ENCODE data around the gene ZNF484.
A peak's percentile ranks its signal among the peaks of the same experiment; 100 is the strongest.
"Not testable (repeated sequence)": the region's sequence is repeated elsewhere in the genome, so short reads cannot be mapped to it uniquely, and the experiment has no call there.

ZNF484 gene

DNA sequence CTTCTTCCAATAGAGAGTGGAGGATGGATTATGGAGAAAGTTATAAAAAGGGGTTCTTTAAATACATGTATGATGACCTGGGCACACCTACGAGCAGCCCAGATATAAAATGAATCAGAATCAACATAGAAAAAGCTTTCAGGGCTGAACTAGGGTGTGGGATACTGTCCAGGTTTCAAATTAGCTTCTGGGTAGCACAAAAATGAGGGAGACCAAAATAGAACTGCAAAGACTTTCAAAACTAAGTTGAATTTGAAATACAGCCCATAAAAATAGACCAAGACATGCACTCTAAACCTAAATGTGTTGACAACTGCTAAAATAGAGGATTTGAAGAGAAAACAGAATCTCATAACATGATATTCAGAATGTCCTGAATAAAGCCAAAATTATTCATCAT is 17.0 kb downstream of the ZNF484 start:
- DNase-seq (ENCODE audit: low spot score): no peak

- no peak for DNase-seq (ENCODE audit: low spot score)
Measured at GRCh38 chr9:92857236-92857635, 20.6 kb downstream of the ZNF484 start.

DNA sequence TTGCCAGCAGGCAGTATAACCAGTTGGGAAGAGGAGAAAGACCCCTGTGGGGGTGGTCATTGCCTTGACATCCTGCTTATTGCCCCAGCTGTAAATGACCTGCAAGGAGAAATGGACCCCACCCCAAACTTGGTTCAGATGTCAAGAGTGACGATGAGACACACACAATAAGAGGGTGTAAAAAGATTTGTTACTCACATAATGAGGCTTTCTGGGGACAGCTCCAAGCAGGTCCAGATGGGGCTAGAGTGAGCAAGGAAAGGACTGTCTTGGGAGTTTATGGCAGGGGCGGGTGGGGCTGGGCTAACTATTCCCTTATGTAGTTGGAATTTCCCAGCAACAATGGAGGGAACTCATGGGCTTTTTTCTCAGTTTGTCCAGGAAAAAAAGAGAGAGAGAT is 24.1 kb downstream of the ZNF484 start:
- DNase-seq (ENCODE audit: low spot score): no peak

GRCh38 chr9:92850898-92851297 is 26.9 kb downstream of the ZNF484 start:
- DNase-seq (ENCODE audit: low spot score): no peak

DNA sequence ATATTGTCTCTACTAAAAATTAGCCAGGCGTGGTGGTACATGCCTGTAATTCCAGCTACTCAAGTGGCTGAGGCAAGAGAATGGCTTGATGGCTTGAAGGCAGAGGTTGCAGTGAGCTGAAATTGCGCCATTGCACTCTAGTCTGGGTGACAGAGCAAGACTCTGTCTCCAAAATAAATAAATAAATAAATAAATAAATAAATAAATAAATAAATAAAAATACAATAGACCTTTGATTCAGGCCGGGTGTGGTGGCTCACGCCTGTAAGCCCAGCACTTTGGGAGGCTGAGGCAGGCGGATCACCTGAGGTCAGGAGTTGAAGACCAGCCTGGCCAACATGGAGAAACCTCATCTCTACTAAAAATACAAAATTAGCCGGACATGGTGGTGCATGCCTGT is 29.1 kb downstream of the ZNF484 start:
- DNase-seq (ENCODE audit: low spot score): not testable (repeated sequence)

GRCh38 chr9:92846662-92847145 is 31.1 kb downstream of the ZNF484 start:
- no peak for DNase-seq (ENCODE audit: low spot score)

GRCh38 chr9:92838411-92838810 is 39.4 kb downstream of the ZNF484 start:
- not testable (repeated sequence) for DNase-seq (ENCODE audit: low spot score)

GRCh38 chr9:92837191-92837590 is 40.6 kb downstream of the ZNF484 start:
- no peak for DNase-seq (ENCODE audit: low spot score)

DNA sequence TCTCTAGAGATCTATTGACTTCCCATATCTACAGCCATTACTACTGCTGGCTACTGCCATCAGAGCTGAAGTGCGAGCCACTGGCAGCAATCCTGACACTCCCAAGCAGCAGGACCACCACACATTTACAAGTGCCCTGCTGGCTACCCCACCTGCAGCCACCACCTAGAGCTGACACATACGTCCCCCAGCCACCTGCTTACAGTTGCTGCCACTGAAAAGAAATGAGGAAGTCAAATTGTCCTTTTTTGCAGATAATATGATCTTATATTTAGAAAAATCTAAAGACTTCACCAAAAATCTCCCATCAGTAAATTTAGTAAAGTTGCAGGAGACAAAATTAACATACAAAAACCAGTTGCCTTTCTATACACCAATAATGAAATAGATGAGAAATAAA is 48.4 kb downstream of the ZNF484 start:
- DNase-seq (ENCODE audit: low spot score): no peak

DNA sequence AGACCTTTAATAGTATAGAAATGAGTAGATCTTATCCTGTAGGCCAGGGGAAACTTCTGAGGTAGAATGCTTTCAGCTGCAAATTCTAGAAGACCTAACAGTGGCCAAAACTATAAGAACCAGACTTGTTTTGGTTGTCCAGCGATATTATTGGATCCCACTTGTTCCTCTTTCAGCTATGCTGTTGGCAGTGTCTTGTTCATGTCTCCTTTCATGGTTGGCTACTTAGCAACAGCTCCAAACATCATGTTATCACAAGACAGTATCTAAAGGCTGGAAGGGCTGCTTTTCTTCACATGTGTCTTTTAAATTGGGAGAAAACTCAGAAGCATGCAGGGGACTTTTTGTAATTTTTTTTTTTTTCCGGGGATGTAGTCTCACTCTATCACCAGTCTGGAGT is 52.8 kb downstream of the ZNF484 start:
- DNase-seq (ENCODE audit: low spot score): peak; percentile 15

- no peak for DNase-seq (ENCODE audit: low spot score)
Measured at GRCh38 chr9:92820964-92821363, 56.9 kb downstream of the ZNF484 start.

- not testable (repeated sequence) for DNase-seq (ENCODE audit: low spot score)
Measured at GRCh38 chr9:92819898-92820297, 57.9 kb downstream of the ZNF484 start.

DNA sequence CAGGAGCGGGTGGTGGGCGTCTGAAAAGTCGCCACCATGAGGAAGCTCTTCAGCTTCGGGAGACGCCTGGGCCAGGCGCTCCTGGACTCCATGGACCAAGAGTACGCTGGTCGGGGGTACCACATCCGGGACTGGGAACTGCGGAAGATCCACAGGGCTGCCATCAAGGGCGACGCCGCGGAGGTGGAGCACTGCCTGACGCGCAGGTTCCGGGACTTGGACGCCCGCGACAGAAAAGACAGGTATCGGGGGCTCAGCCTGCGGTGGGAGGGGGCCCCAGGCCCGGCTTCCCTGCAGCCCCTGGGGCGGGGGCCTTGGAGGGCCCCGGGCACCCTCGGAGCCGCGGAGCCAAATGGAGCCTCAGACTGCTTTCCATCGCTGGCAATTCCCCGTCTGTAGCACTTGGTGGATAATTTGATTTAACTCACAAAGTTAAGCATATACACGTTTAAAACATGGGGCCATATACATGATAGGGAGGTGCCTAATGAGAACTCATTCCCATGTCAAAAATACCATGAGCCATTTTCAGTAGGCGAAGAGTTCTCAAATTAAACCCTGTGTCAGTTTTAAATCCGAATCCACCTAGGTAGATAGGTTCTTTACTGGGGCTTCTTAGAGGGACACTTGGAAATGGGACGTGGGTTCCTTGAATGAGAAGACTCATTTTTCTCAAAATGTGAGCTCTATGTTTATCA is 68.1 kb downstream of the ZNF484 start:
- not testable (repeated sequence) for DNase-seq (ENCODE audit: low spot score)

DNA sequence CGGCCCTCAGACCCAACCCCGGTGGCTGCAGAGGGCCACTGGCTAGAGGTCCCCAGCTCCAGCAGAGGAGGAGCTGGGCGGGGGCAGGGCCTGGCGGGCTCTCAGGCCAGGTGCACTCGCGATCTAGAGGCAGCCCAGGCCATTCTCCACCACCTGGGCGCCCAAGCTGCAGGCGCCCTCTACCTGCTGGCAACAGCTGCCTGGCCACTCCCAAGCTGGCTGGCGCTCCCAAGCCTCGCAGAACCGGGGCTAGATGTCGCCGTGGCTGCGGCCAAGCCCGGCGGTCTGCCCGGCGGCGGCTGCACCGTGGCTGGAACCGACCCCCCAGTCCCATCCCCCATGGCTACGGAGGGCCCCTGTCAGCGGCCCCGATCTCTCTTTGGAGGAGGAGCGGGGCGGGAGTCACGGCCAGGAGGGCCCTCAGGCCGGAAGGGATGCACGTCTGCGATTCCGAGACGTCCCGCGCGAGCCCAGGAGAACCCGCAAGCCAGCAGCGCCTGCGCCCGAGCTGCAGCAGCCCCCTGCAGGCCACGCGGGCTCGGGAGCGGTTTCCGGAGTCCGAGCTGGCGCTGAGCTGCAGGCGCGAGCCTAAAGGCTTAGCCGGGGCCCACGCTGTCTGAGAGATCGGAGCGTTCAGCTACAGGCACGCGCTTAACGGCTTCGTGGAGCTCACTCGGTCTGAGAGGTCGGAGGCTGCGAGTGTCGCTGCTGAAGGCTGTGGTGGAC is 68.9 kb downstream of the ZNF484 start:
- no peak for DNase-seq (ENCODE audit: low spot score)

DNA sequence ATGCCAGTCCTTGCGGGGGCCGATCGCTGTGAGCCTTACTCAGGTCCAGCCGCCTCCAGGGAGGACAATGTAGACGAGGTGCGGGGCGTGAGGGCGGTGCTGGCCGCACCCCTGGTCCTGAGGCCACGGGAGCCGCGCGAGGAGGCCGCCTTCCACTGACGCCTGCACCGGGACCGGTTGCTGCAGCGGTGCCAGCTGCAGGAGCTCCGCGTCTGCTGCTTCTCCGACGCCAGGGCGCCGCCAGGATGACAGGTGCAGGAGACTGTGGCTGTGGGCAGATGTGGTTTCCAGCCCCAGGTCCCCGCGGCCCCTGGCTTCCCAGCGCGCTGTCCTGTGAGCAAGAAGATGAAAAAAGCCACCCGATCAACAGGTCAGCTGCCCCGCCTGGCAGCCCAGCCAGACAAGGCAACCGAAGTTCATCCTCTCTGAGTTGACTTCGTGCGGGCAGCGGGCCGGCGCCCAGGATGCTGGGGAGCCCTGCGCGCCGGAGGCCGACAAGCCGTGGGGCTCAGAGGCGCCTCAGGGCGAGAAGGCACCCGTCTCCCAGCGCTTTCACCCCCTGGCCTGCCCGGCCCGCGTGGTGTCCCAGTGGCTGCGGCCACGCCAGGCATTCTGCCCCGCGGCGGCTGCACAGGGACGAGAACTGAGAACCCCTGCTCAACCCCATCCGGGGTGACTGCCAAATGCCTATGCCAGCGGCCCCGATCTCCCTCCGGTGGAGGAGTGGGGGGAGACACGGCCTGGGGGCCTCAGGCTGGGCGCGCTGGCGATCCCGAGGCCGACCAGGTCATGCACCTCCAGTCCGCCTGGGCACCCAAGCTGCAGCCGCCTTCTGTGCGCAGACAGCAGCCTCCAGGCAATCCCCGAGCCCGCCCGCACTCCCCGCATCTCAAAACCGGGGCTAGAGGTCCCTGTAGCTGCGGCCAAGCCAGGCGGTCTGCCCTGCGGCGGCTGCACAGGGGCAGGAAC is 69.8 kb downstream of the ZNF484 start:
- DNase-seq (ENCODE audit: low spot score): no peak

DNA sequence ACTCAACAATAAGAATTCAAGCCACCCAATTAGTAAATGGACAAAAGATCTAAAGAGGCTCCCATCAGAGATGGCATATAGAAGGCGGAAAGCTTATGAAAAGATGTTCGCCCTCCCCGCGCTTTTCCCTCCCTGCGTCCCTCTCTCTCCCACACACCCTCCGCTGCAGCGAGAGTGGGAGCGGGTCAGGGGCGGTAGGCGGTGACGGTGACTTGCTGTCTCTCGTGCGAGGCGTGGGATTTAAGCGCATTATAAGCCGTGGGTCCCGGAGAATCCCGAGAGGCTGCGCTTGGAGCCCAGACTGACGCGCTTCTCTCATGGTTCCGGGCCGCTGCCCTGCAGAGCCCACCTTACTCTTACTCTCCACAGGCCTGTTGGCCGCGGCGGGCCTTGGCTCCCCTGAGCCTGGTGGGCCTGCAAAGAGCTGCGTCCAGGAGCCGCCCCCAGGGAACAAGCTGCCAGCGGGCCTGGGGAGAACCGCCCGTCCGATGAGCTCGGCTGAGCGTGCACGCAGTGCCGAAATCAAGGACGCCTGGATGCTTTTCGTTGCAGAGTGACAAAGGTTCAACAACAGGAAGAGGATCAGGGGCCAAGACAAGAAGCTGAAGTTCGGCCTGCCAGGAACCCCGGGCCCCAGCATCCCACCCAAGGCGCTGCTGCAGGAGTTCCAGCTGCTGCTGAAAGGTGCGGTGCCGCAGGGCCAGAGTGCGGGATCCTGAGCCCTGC is 70.6 kb downstream of the ZNF484 start:
- no peak for DNase-seq (ENCODE audit: low spot score)

GRCh38 chr9:92804727-92805126 is 73.1 kb downstream of the ZNF484 start:
- DNase-seq (ENCODE audit: low spot score): no peak

DNA sequence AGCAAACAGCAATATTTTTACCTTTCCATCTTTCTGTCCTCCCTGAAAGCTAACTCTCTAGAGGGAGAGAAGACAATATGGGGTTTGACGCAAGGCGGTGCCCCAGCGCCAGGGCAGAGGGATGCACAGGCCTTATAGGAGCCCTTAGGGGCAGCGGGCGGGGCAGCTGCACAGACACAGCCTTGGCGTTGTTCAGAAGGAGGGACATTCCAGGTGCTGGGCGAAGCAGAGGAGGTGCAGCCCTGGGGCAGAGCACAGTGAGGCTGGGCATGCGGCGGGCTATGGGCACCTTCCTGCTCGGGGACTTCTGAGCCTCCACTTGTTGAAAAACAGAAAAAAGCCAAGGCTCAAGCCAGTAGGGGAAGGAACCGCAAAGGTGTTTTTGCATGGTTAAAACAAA is 79.5 kb downstream of the ZNF484 start:
- no peak for DNase-seq (ENCODE audit: low spot score)

GRCh38 chr9:92796337-92796804 is 81.5 kb downstream of the ZNF484 start:
- not testable (repeated sequence) for DNase-seq (ENCODE audit: low spot score)

- DNase-seq (ENCODE audit: low spot score): no peak
Measured at GRCh38 chr9:92795598-92796336, 82.1 kb downstream of the ZNF484 start.
